WTC11 (cell line): ENCODE measurements around the gene TMPRSS2. TPM values are rescaled to one million over a fixed set of nuclear protein-coding genes. Genes with fewer than 3 reads are reported as not detected.

Source experiments
- ATAC-seq: fragments of 200-7000 bp; cut with Tn5 transposase; 2 replicates; pipeline ENCODE4 v1.10.0; 2021; ENCODE audit warnings: mild to moderate bottlenecking, moderate library complexity
- CTCF ChIA-PET: fragments of 300-600 bp; sonication (Branson Sonifier 250); formaldehyde crosslinking; loops from one replicate; lab custom pipeline; 2021; ENCODE audit warnings: antibody characterized with exemption; lab: Charles Lee
- POLR2A ChIA-PET: fragments of 350-600 bp; sonication (Branson Sonifier 250); formaldehyde crosslinking; loops from one replicate; lab custom pipeline; 2021; ENCODE audit warnings: antibody characterized with exemption; lab: Charles Lee
- DNase-seq: peaks from one replicate; pipeline ENCODE4 v3.0.0; 2021; ENCODE audit warnings: low spot score
- H3K27ac Mint-ChIP-seq: 2 replicates; pipeline ENCODE4 v1.8.0; 2021; ENCODE audit warnings: mixed read lengths
- H3K27me3 Mint-ChIP-seq: 2 replicates; pipeline ENCODE4 v1.8.0; 2021; ENCODE audit warnings: low read depth, mild to moderate bottlenecking, moderate library complexity, mixed read lengths
- H3K36me3 Mint-ChIP-seq: 2 replicates; pipeline ENCODE4 v1.8.0; 2021; ENCODE audit warnings: mixed read lengths
- H3K4me1 Mint-ChIP-seq: 2 replicates; pipeline ENCODE4 v1.8.0; 2022; ENCODE audit warnings: mixed read lengths
- H3K4me3 Mint-ChIP-seq: 2 replicates; pipeline ENCODE4 v1.8.0; 2021; ENCODE audit warnings: mild to moderate bottlenecking, moderate library complexity, mixed read lengths
- H3K9me3 Mint-ChIP-seq: 2 replicates; pipeline ENCODE4 v1.8.0; 2021; ENCODE audit warnings: mixed read lengths
- ETV6 ChIP-seq: sonication (generic); formaldehyde crosslinking; IDR thresholded peaks from 2 replicates; pipeline ENCODE4 v1.8.1; 2022; ENCODE audit warnings: mild to moderate bottlenecking, missing genetic modification reagents
- FOXJ3 ChIP-seq: sonication (generic); formaldehyde crosslinking; IDR thresholded peaks from 2 replicates; pipeline ENCODE4 v1.9.0; 2021; ENCODE audit warnings: missing genetic modification reagents, mild to moderate bottlenecking, borderline replicate concordance
- FOXP1 ChIP-seq: sonication (generic); formaldehyde crosslinking; IDR thresholded peaks from 2 replicates; pipeline ENCODE4 v1.8.0; 2022; ENCODE audit warnings: missing genetic modification reagents, mild to moderate bottlenecking, moderate library complexity, borderline replicate concordance
- GRHL2 ChIP-seq: fragments of 250-450 bp; sonication (Bioruptor Pico); IDR thresholded peaks from 2 replicates; pipeline ENCODE4 v1.8.0; 2022; ENCODE audit warnings: mild to moderate bottlenecking, moderate library complexity; ENCODE audit not compliant: insufficient replicate concordance, severe bottlenecking
- IRF2 ChIP-seq: sonication (generic); formaldehyde crosslinking; IDR thresholded peaks from 2 replicates; pipeline ENCODE4 v1.8.0; 2022; ENCODE audit warnings: low read depth, missing genetic modification reagents, borderline replicate concordance
- MXD4 ChIP-seq: fragments of 250-450 bp; sonication (Bioruptor Pico); IDR thresholded peaks from 2 replicates; pipeline ENCODE4 v1.8.0; 2021; ENCODE audit warnings: mild to moderate bottlenecking, moderate library complexity, borderline replicate concordance
- NFYB ChIP-seq: sonication (generic); formaldehyde crosslinking; conservative IDR thresholded peaks from 2 replicates; pipeline ENCODE4 v1.8.0; 2022; ENCODE audit warnings: low read depth, missing genetic modification reagents
- SOX15 ChIP-seq: fragments of 250-450 bp; sonication (Bioruptor Pico); IDR thresholded peaks from 2 replicates; pipeline ENCODE4 v1.9.0; 2021; ENCODE audit warnings: mild to moderate bottlenecking
- SP1 ChIP-seq: sonication (generic); formaldehyde crosslinking; conservative IDR thresholded peaks from 2 replicates; pipeline ENCODE4 v1.8.1; 2022; ENCODE audit warnings: missing genetic modification reagents
- TP53 ChIP-seq: sonication (generic); formaldehyde crosslinking; IDR thresholded peaks from 2 replicates; pipeline ENCODE4 v1.8.1; 2023; ENCODE audit warnings: mild to moderate bottlenecking, missing genetic modification reagents
- total RNA-seq: library from RNA; stranded (reverse); gene quantifications from 3 replicates; pipeline ENCODE4 v1.2.3, GENCODE V29; 2021
- TF ChIP-seq, protein P1 (sequence below): fragments of 200-600 bp; IDR thresholded peaks from 2 replicates; pipeline ENCODE4 v1.8.0; 2022; ENCODE audit warnings: antibody characterized with exemption
- TF ChIP-seq, protein P2 (sequence below): sonication (generic); formaldehyde crosslinking; IDR thresholded peaks from 2 replicates; pipeline ENCODE4 v1.8.1; 2023; ENCODE audit warnings: mild to moderate bottlenecking, missing genetic modification reagents
- TF ChIP-seq, protein P3 (sequence below): fragments of 250-450 bp; sonication (Bioruptor Pico); IDR thresholded peaks from 2 replicates; pipeline ENCODE4 v1.9.0; 2021; ENCODE audit warnings: mild to moderate bottlenecking, borderline replicate concordance
- TF ChIP-seq, protein P4 (sequence below): sonication (generic); formaldehyde crosslinking; IDR thresholded peaks from 2 replicates; pipeline ENCODE4 v1.8.1; 2023; ENCODE audit warnings: mild to moderate bottlenecking, moderate library complexity, missing genetic modification reagents
- TF ChIP-seq, protein P5 (sequence below): sonication (generic); formaldehyde crosslinking; IDR thresholded peaks from 2 replicates; pipeline ENCODE4 v1.8.1; 2022; ENCODE audit warnings: missing genetic modification reagents, borderline replicate concordance
- TF ChIP-seq, protein P6 (sequence below): sonication (generic); formaldehyde crosslinking; IDR thresholded peaks from 2 replicates; pipeline ENCODE4 v1.8.0; 2022; ENCODE audit warnings: mild to moderate bottlenecking, missing genetic modification reagents

The TMPRSS2 gene
- total RNA-seq, 1 experiment from 2014 or later, result 8.5 TPM

DNA sequence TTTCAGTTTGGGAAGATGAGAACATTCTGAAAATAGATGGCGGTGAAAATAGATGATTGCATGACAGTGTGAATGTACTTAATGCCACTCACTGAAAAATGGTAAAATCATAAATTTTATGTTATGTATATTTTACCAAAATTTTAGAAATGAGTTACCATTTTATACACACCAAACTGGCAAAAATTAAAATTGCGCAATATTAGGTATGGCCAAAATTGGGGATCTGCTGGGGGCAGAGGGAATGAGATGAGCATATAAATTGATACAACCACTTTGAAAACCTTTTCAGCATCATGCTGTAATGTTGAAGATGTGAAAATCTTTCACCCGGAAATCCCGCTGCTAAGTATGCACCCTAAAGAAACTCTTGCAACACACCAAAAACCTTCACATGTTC, 10.8 kb upstream of the TMPRSS2 start:
- POLR2A ChIA-PET, result no interaction called here
- Mint-ChIP-seq H3K27me3 (no peaks in the 10 kb centered on the region), H3K9me3 (peaks cover 27% of the 10 kb centered on the region), H3K27ac (no peak overlapping the region), H3K4me1 (no peaks in the 10 kb centered on the region), H3K4me3 (no peak overlapping the region), H3K36me3 (0 out of 2 replicates have a peak, but pooled peaks cover 4% of the 10 kb centered on the region)
- TF ChIP-seq, protein P1, sequence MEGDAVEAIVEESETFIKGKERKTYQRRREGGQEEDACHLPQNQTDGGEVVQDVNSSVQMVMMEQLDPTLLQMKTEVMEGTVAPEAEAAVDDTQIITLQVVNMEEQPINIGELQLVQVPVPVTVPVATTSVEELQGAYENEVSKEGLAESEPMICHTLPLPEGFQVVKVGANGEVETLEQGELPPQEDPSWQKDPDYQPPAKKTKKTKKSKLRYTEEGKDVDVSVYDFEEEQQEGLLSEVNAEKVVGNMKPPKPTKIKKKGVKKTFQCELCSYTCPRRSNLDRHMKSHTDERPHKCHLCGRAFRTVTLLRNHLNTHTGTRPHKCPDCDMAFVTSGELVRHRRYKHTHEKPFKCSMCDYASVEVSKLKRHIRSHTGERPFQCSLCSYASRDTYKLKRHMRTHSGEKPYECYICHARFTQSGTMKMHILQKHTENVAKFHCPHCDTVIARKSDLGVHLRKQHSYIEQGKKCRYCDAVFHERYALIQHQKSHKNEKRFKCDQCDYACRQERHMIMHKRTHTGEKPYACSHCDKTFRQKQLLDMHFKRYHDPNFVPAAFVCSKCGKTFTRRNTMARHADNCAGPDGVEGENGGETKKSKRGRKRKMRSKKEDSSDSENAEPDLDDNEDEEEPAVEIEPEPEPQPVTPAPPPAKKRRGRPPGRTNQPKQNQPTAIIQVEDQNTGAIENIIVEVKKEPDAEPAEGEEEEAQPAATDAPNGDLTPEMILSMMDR, result no peak
- TF ChIP-seq MXD4 (CRISPR knock-in tag) (no peak), NFYB (CRISPR knock-in tag) (no peak), IRF2 (no peak), ETV6 (CRISPR knock-in tag) (no peak), FOXJ3 (no peak), SOX15 (CRISPR knock-in tag) (no peak)
- TF ChIP-seq, protein P2, sequence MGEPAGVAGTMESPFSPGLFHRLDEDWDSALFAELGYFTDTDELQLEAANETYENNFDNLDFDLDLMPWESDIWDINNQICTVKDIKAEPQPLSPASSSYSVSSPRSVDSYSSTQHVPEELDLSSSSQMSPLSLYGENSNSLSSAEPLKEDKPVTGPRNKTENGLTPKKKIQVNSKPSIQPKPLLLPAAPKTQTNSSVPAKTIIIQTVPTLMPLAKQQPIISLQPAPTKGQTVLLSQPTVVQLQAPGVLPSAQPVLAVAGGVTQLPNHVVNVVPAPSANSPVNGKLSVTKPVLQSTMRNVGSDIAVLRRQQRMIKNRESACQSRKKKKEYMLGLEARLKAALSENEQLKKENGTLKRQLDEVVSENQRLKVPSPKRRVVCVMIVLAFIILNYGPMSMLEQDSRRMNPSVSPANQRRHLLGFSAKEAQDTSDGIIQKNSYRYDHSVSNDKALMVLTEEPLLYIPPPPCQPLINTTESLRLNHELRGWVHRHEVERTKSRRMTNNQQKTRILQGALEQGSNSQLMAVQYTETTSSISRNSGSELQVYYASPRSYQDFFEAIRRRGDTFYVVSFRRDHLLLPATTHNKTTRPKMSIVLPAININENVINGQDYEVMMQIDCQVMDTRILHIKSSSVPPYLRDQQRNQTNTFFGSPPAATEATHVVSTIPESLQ (CRISPR knock-in tag), result no peak
- TF ChIP-seq, protein P3, sequence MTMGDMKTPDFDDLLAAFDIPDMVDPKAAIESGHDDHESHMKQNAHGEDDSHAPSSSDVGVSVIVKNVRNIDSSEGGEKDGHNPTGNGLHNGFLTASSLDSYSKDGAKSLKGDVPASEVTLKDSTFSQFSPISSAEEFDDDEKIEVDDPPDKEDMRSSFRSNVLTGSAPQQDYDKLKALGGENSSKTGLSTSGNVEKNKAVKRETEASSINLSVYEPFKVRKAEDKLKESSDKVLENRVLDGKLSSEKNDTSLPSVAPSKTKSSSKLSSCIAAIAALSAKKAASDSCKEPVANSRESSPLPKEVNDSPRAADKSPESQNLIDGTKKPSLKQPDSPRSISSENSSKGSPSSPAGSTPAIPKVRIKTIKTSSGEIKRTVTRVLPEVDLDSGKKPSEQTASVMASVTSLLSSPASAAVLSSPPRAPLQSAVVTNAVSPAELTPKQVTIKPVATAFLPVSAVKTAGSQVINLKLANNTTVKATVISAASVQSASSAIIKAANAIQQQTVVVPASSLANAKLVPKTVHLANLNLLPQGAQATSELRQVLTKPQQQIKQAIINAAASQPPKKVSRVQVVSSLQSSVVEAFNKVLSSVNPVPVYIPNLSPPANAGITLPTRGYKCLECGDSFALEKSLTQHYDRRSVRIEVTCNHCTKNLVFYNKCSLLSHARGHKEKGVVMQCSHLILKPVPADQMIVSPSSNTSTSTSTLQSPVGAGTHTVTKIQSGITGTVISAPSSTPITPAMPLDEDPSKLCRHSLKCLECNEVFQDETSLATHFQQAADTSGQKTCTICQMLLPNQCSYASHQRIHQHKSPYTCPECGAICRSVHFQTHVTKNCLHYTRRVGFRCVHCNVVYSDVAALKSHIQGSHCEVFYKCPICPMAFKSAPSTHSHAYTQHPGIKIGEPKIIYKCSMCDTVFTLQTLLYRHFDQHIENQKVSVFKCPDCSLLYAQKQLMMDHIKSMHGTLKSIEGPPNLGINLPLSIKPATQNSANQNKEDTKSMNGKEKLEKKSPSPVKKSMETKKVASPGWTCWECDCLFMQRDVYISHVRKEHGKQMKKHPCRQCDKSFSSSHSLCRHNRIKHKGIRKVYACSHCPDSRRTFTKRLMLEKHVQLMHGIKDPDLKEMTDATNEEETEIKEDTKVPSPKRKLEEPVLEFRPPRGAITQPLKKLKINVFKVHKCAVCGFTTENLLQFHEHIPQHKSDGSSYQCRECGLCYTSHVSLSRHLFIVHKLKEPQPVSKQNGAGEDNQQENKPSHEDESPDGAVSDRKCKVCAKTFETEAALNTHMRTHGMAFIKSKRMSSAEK (CRISPR knock-in tag), result no peak
- TF ChIP-seq, protein P4, sequence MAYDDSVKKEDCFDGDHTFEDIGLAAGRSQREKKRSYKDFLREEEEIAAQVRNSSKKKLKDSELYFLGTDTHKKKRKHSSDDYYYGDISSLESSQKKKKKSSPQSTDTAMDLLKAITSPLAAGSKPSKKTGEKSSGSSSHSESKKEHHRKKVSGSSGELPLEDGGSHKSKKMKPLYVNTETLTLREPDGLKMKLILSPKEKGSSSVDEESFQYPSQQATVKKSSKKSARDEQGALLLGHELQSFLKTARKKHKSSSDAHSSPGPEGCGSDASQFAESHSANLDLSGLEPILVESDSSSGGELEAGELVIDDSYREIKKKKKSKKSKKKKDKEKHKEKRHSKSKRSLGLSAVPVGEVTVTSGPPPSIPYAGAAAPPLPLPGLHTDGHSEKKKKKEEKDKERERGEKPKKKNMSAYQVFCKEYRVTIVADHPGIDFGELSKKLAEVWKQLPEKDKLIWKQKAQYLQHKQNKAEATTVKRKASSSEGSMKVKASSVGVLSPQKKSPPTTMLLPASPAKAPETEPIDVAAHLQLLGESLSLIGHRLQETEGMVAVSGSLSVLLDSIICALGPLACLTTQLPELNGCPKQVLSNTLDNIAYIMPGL (CRISPR knock-in tag), result no peak
- TF ChIP-seq, protein P5, sequence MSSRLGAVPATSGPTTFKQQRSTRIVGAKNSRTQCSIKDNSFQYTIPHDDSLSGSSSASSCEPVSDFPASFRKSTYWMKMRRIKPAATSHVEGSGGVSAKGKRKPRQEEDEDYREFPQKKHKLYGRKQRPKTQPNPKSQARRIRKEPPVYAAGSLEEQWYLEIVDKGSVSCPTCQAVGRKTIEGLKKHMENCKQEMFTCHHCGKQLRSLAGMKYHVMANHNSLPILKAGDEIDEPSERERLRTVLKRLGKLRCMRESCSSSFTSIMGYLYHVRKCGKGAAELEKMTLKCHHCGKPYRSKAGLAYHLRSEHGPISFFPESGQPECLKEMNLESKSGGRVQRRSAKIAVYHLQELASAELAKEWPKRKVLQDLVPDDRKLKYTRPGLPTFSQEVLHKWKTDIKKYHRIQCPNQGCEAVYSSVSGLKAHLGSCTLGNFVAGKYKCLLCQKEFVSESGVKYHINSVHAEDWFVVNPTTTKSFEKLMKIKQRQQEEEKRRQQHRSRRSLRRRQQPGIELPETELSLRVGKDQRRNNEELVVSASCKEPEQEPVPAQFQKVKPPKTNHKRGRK (CRISPR knock-in tag), result no peak
- no peak for ATAC-seq
- no peak for DNase-seq
- CTCF ChIA-PET, result no interaction called here

DNA sequence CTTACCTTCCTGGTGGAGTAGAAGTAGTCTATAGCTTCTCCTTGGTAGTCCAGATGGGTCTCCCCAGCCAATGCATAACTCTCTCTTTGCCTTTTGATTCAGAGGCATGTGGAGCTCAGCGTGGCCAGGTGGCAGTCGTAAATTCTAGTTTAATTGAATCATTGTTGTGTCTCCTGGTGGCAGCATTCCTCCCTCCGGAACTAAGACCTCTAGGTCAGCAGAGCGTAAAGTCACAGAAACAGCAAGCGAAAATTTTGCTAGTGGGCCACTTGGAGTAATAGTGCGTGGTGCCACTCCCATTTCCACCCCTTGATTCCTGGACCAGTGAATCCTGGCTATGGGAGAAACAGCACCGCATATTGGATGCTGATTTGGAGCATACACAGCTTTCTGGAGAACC, 3.9 kb upstream of the TMPRSS2 start:
- Mint-ChIP-seq H3K27me3 (peaks cover 15% of the 10 kb centered on the region), H3K36me3 (0 out of 2 replicates have a peak, but pooled peaks cover 4% of the 10 kb centered on the region), H3K27ac (no peak overlapping the region), H3K4me3 (no peak overlapping the region), H3K9me3 (peaks cover 13% of the 10 kb centered on the region), H3K4me1 (peaks cover 10% of the 10 kb centered on the region)
- DNase-seq (no peak), ATAC-seq (no peak)
- CTCF ChIA-PET, result interaction anchor here (0.6 to 1.7 kb wide), 3 partner anchors 22 to 305 kb away, joined by 3 to 5 read pairs (median 3); no protein-coding TSS in a partner anchor
- POLR2A ChIA-PET, result no interaction called here
- no peak for TF ChIP-seq SP1 (CRISPR knock-in tag)
- TF ChIP-seq FOXP1 (CRISPR knock-in tag), result no peak
- TF ChIP-seq TP53 (CRISPR knock-in tag), result no peak
- no peak for TF ChIP-seq NFYB (CRISPR knock-in tag)
- TF ChIP-seq, protein P6, sequence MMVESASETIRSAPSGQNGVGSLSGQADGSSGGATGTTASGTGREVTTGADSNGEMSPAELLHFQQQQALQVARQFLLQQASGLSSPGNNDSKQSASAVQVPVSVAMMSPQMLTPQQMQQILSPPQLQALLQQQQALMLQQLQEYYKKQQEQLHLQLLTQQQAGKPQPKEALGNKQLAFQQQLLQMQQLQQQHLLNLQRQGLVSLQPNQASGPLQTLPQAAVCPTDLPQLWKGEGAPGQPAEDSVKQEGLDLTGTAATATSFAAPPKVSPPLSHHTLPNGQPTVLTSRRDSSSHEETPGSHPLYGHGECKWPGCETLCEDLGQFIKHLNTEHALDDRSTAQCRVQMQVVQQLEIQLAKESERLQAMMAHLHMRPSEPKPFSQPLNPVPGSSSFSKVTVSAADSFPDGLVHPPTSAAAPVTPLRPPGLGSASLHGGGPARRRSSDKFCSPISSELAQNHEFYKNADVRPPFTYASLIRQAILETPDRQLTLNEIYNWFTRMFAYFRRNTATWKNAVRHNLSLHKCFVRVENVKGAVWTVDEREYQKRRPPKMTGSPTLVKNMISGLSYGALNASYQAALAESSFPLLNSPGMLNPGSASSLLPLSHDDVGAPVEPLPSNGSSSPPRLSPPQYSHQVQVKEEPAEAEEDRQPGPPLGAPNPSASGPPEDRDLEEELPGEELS (CRISPR knock-in tag), result no peak
- no peak for TF ChIP-seq GRHL2
